Astrocyte (in vitro differentiated cells and primary cell): ENCODE data around the gene SMG7.

Source experiments
- EZH2 ChIP-seq: IDR thresholded peaks from 2 replicates; pipeline ENCODE4 v1.6.1; 2012; ENCODE audit warnings: mild to moderate bottlenecking, low read length, inconsistent platforms; ENCODE audit not compliant: insufficient read depth
- TF ChIP-seq, protein P1 (sequence below): IDR thresholded peaks from 2 replicates; pipeline ENCODE4 v1.5.1; 2011; ENCODE audit warnings: low read depth, mild to moderate bottlenecking, inconsistent platforms, low read length, moderate library complexity; ENCODE audit not compliant: insufficient read depth

GRCh38 chr1:183483224-183483623 is 10.9 kb downstream of the SMG7 start:
- TF ChIP-seq, protein P1, sequence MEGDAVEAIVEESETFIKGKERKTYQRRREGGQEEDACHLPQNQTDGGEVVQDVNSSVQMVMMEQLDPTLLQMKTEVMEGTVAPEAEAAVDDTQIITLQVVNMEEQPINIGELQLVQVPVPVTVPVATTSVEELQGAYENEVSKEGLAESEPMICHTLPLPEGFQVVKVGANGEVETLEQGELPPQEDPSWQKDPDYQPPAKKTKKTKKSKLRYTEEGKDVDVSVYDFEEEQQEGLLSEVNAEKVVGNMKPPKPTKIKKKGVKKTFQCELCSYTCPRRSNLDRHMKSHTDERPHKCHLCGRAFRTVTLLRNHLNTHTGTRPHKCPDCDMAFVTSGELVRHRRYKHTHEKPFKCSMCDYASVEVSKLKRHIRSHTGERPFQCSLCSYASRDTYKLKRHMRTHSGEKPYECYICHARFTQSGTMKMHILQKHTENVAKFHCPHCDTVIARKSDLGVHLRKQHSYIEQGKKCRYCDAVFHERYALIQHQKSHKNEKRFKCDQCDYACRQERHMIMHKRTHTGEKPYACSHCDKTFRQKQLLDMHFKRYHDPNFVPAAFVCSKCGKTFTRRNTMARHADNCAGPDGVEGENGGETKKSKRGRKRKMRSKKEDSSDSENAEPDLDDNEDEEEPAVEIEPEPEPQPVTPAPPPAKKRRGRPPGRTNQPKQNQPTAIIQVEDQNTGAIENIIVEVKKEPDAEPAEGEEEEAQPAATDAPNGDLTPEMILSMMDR, result no peak
- no peak for TF ChIP-seq EZH2
